Right lobe of liver (tissue), 4 donors: ENCODE data around the gene RNU5D-1.
"Not testable (repeated sequence)": the region's sequence is repeated elsewhere in the genome, so short reads cannot be mapped to it uniquely, and the experiment has no call there.

Experiments used
- POLR2A ChIP-seq: fragments of 450-650 bp; IDR thresholded peaks from one replicate; pipeline ENCODE4 v1.6.1; 2017; ENCODE audit warnings: antibody characterized with exemption, mild to moderate bottlenecking
- TF ChIP-seq, protein P1 (sequence below), 4 donors: fragments of 200-600 bp in 3 of 4; fragments of 450-650 bp in 1 of 4; IDR thresholded peaks; one replicate each; pipeline versions ENCODE4 v1.5.1 to v1.8.0; 2016 to 2022; ENCODE audit warnings: antibody characterized with exemption in 4 of 4, mild to moderate bottlenecking in 2 of 4
- donor health status: DM: no; HTN: no; CAD: no.
- donor health status: DM: no; HTN: no; CAD: no.
- donor health status: DM: no; HTN: yes; CAD: no.

DNA sequence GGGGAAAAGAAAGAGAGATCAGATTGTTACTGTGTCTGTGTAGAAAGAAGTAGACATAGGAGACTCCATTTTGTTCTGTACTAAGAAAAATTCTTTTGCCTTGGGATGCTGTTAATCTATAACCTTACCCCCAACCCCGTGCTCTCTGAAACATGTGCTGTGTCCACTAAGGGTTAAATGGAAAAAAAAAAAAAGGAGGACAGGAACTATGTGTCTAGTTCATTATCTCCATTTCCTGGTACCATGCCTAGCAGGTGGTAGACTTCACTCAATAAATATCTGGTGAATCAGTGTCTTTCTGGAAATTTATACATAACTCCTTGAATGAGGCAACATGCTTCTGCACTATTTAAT lies 8.0 kb upstream of the RNU5D-1 start:
- not testable (repeated sequence) for TF ChIP-seq POLR2A
- TF ChIP-seq, protein P1, sequence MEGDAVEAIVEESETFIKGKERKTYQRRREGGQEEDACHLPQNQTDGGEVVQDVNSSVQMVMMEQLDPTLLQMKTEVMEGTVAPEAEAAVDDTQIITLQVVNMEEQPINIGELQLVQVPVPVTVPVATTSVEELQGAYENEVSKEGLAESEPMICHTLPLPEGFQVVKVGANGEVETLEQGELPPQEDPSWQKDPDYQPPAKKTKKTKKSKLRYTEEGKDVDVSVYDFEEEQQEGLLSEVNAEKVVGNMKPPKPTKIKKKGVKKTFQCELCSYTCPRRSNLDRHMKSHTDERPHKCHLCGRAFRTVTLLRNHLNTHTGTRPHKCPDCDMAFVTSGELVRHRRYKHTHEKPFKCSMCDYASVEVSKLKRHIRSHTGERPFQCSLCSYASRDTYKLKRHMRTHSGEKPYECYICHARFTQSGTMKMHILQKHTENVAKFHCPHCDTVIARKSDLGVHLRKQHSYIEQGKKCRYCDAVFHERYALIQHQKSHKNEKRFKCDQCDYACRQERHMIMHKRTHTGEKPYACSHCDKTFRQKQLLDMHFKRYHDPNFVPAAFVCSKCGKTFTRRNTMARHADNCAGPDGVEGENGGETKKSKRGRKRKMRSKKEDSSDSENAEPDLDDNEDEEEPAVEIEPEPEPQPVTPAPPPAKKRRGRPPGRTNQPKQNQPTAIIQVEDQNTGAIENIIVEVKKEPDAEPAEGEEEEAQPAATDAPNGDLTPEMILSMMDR (IDR thresholded peaks at IDR 0.05) = not testable (repeated sequence)
